Adrenal gland (tissue), 5 donors: ENCODE results near the gene IPPK.

Experiments used
- POLR2A ChIP-seq, 2 donors: fragments of 450-650 bp; IDR thresholded peaks; one replicate each; pipeline ENCODE4 v1.6.1; 2017; ENCODE audit warnings: antibody characterized with exemption in 2 of 2, mild to moderate bottlenecking in 2 of 2, moderate library complexity in 1 of 2
- TF ChIP-seq, protein P1 (sequence below), 6 experiments: fragments of 450-650 bp in 4 of 6; fragments of 200-600 bp in 2 of 6; sonication (generic) in 1 of 6; IDR thresholded peaks; 1 replicate in 5 of 6; 2 replicates in 1 of 6; pipeline versions ENCODE4 v1.5.1 to v1.8.0; 2016 to 2021; ENCODE audit warnings: antibody characterized with exemption in 6 of 6, mild to moderate bottlenecking in 2 of 6, moderate library complexity in 1 of 6
- donor health status: DM: no; HTN: no; CAD: no.

DNA sequence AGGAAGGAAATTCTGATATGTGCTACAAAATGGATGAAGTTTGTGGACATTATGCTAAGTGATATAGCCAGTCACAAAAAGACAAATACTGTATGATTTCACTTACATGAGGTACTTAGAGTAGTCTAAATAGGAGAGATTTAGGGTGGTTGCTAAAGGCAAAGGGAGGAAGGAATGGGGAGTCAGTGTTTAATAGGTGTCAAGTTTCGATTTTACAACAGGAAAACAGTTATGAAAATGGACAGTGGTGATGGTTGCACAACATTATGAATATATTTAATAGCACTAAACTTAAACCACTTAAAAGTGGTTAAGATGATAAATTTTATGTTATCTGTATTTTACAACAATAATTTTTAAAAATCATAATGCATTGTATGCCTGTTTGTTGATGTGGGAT lies 93.8 kb downstream of the IPPK start:
- TF ChIP-seq POLR2A (IDR thresholded peaks at IDR 0.05): no peak
- TF ChIP-seq, protein P1, sequence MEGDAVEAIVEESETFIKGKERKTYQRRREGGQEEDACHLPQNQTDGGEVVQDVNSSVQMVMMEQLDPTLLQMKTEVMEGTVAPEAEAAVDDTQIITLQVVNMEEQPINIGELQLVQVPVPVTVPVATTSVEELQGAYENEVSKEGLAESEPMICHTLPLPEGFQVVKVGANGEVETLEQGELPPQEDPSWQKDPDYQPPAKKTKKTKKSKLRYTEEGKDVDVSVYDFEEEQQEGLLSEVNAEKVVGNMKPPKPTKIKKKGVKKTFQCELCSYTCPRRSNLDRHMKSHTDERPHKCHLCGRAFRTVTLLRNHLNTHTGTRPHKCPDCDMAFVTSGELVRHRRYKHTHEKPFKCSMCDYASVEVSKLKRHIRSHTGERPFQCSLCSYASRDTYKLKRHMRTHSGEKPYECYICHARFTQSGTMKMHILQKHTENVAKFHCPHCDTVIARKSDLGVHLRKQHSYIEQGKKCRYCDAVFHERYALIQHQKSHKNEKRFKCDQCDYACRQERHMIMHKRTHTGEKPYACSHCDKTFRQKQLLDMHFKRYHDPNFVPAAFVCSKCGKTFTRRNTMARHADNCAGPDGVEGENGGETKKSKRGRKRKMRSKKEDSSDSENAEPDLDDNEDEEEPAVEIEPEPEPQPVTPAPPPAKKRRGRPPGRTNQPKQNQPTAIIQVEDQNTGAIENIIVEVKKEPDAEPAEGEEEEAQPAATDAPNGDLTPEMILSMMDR (IDR thresholded peaks at IDR 0.05): no peak
